Ovary (tissue), 9 donors: ENCODE results near the gene STPG1. TPM values are rescaled to one million over a fixed set of nuclear protein-coding genes. Genes with fewer than 3 reads are reported as not detected.

Source experiments
- DNase-seq, 5 donors: peaks; one replicate each; pipeline ENCODE4 v3.0.0-alpha.2; 2019 to 2020
- H3K27ac ChIP-seq, 2 donors: fragments of 200-600 bp; one replicate each; pipeline versions ENCODE4 v1.5.1 to v1.8.0; 2019 to 2022
- H3K27me3 ChIP-seq: fragments of 200-600 bp; one replicate; pipeline ENCODE4 v1.8.0; 2022
- H3K36me3 ChIP-seq: fragments of 200-600 bp; sonication (generic); one replicate; pipeline ENCODE4 v1.5.1; 2019
- H3K4me1 ChIP-seq: one replicate; pipeline ENCODE4 v1.8.1; 2013; ENCODE audit warnings: mild to moderate bottlenecking, moderate library complexity; ENCODE audit not compliant: insufficient read depth
- H3K4me3 ChIP-seq: fragments of 200-600 bp; sonication (generic); one replicate; pipeline ENCODE4 v1.5.1; 2017
- H3K9me3 ChIP-seq, 2 donors: fragments of 200-600 bp in 1 of 2; sonication (generic) in 1 of 2; one replicate each; pipeline versions ENCODE4 v1.5.1 to v1.8.1; 2013 to 2019; ENCODE audit warnings: mild to moderate bottlenecking in 1 of 2, moderate library complexity in 1 of 2
- EP300 ChIP-seq: sonication (generic); formaldehyde crosslinking; IDR thresholded peaks from one replicate; pipeline ENCODE4 v1.6.1; 2017; ENCODE audit warnings: antibody characterized with exemption
- POLR2A ChIP-seq: fragments of 450-650 bp; IDR thresholded peaks from one replicate; pipeline ENCODE4 v1.6.1; 2017; ENCODE audit warnings: antibody characterized with exemption, mild to moderate bottlenecking, moderate library complexity
- WGBS, 3 donors: extraction: QIAGEN DNeasy Blood & Tissue Kit in 1 of 3; methylation state at CpG; one replicate each; pipeline versions ENCODE4 v1.1.5 to v1.1.7; 2013 to 2017; 5-methylcytosine and 5-hydroxymethylcytosine counted together
- intact Hi-C, 4 donors: fragments of 100-400 bp; cut with DNase I; formaldehyde crosslinking; loops; one replicate each; pipeline versions ENCODE4 v1.11.0 to v1.15.1; 2022 to 2023
- polyA plus RNA-seq, 2 donors: library from polyadenylated mRNA; stranded (reverse); fragments of 200-250 nt in 1 of 2; fragments of 350-450 nt in 1 of 2; fragmentation: Illumina TruSeq in 1 of 2; extraction: RNeasy Lipid Tissue Mini Kit (QIAGEN cat#74804) in 1 of 2; gene quantifications; one replicate each; pipeline ENCODE4 v1.2.3, GENCODE V29; 2013 to 2014
- total RNA-seq, 7 donors: library from RNA; depleted of rRNA in 2 of 7; stranded (reverse); fragments of >200 nt in 2 of 7; fragmentation: NEBNext Ultra II Directional in 3 of 7; extraction: Animal tissue kit (Norgen Biotek cat#: 25700) in 3 of 7; gene quantifications; one replicate each; pipeline versions ENCODE4 v1.1.0 to v1.2.4, GENCODE V29; 2016 to 2023
- TF ChIP-seq, protein P1 (sequence below), 3 donors: fragments of 450-650 bp in 2 of 3; fragments of 200-600 bp in 1 of 3; IDR thresholded peaks; one replicate each; pipeline versions ENCODE4 v1.5.1 to v1.8.0; 2016 to 2022; ENCODE audit warnings: antibody characterized with exemption in 3 of 3, mild to moderate bottlenecking in 1 of 3
- donor health status: DM: no; HTN: no; CAD: no; lungs with moderate emphysema.
- donor health status: DM: no; HTN: no; CAD: no.
- donor health status: Bipolar disorder and iron deficiency.
- donor health status: DM: yes; HTN: yes; CAD: no.
- donor health status: DM: no; HTN: no; CAD: no.
- donor health status: DM: yes; HTN: yes; CAD: no.

Gene STPG1
- total and polyA plus RNA-seq, 9 donors: 4.5 to 12.6 (median 7.3) TPM

DNA sequence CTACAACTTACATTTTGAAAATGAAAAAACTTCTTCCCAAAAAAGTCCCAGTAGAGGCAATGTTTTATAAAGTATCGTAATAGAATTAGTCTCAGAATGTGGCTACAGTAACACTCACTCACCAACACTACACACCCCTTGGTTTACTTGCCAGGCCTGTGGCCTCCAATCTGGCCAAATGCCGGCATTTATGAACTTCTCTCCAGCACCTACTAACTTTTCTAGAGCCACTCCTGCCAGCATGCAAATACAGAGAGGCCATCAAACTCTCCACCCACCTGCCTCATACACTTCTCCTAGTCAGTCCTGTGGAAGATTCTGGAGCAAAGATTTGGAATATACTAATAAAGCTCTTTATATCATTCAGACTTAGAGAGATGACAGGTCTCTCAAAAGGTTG lies 32.3 kb downstream of the STPG1 start:
- no peaks in the 10 kb centered on the region for H3K36me3 ChIP-seq
- TF ChIP-seq EP300 (no peak), POLR2A (no peak)
- TF ChIP-seq, protein P1, sequence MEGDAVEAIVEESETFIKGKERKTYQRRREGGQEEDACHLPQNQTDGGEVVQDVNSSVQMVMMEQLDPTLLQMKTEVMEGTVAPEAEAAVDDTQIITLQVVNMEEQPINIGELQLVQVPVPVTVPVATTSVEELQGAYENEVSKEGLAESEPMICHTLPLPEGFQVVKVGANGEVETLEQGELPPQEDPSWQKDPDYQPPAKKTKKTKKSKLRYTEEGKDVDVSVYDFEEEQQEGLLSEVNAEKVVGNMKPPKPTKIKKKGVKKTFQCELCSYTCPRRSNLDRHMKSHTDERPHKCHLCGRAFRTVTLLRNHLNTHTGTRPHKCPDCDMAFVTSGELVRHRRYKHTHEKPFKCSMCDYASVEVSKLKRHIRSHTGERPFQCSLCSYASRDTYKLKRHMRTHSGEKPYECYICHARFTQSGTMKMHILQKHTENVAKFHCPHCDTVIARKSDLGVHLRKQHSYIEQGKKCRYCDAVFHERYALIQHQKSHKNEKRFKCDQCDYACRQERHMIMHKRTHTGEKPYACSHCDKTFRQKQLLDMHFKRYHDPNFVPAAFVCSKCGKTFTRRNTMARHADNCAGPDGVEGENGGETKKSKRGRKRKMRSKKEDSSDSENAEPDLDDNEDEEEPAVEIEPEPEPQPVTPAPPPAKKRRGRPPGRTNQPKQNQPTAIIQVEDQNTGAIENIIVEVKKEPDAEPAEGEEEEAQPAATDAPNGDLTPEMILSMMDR (IDR thresholded peaks at IDR 0.05): no peak
- H3K27ac ChIP-seq: no peak overlapping the region
- no peak overlapping the region for H3K4me3 ChIP-seq
- no peak for DNase-seq
- WGBS, 3 donors: 89 to 96% (median 94%) methylated on average over 2 of the region's 2 CpGs
- no peaks in the 10 kb centered on the region for H3K27me3 ChIP-seq
- H3K9me3 ChIP-seq: no peaks in the 10 kb centered on the region
- intact Hi-C loops: no loop called here
- no peaks in the 10 kb centered on the region for H3K4me1 ChIP-seq

DNA sequence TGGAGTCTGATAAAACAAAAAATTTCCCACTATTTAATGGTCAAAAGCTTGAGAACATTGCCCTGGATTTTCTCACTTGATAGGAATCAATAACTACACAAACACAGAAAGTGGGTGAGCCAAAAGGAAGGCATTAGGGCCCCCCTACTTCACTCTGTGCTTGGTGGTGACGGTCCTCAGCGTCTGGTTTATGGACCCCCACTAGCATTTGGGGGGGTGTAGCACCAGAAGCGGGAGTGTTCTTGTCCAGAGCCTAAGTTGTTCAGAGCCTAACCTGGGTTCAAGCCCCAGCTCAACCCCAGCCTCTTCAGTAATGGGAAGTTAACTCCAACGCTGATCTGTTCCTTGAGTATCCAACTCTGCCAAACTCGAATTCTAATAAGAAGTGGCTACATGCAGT lies 33.1 kb downstream of the STPG1 start:
- DNase-seq: no peak
- H3K4me1 ChIP-seq: no peaks in the 10 kb centered on the region
- no peaks in the 10 kb centered on the region for H3K36me3 ChIP-seq
- no peaks in the 10 kb centered on the region for H3K27me3 ChIP-seq
- H3K4me3 ChIP-seq: no peak overlapping the region
- intact Hi-C loops: no loop called here
- TF ChIP-seq EP300: no peak
- TF ChIP-seq, protein P1 (IDR thresholded peaks at IDR 0.05): no peak
- no peak for TF ChIP-seq POLR2A
- H3K27ac ChIP-seq: no peak overlapping the region
- H3K9me3 ChIP-seq: no peaks in the 10 kb centered on the region
- WGBS, 3 donors: 92 to 95% (median 94%) methylated on average over 5 of the region's 5 CpGs

DNA sequence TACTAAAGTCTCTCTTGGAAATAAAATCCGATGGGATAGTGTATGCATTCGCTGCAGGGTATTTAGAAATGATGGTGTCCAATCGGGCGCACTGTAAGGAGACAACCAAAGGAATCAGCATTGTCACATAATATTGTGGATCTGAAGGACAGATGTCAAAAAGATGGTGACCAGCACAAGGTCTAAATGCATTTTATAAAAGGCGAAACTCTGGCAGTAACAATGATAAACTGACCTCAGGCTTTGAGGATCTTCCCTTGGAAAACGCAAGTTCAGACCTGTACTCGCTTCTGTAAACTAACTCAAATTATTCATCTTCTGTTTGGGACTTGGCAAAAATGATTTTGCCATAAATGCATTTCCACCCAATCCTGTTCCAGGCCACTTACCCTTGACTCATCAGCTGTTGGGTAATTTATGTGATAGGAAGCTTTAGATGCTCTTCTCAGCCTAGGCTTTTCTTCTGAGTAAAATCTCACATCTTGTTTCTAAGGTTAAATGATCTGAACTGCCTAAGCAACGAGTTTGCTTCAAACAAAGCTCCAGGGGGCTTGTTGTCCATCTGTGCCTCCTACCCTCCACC lies 33.8 kb downstream of the STPG1 start:
- WGBS, 3 donors: 85 to 87% (median 87%) methylated on average over 8 of the region's 8 CpGs
- DNase-seq: no peak

DNA sequence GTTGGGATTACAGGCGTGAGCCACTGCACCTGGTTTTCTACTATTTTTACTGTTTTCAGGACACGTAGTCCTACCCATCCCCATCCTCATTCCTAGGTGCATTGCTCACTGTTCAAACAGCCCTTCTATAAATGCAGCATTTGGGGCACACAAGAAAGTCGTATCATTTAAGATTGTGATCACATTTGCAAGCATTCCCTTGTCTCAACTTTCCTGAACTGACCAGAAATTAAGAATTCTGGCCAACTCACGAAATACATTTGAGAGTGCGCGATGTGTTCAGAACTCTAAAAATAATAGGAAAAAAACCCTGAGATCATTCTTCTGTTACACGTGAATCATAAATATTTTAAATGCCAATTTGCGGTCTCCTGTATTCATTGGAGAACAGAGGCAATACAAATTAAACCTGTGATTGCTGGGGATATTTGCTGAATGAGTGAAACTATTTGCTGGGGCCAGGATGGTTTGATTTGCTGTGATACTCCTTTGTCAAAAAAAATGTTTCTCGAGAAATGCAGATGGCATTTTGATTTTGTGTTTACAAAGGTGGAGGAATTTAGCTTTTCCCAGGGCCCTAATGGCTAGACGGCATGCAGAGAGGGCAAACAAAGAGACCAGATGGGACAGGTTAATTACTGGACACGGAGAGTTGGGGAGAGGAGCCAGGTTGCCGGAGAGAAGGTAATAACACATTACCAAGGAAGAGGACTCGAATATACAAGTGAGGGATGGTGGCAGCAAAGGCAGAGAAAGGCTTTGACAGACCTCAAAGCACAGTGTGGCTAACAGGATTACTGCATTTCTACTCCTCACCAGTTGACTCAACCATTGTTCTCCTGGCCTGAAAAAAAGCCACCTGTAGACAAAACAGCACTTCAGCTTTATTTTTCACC lies 38.4 kb downstream of the STPG1 start:
- intact Hi-C loops: loop anchor here in 1 of 4 donors (5.0 kb wide), 1 partner anchor 1682 kb away; no protein-coding TSS in a partner anchor
- TF ChIP-seq POLR2A: no peak
- TF ChIP-seq, protein P1 (IDR thresholded peaks at IDR 0.05): no peak
- TF ChIP-seq EP300: no peak
- 82 to 88% (median 86%) methylated on average over 13 of the region's 13 CpGs for WGBS, 3 donors
- Histone ChIP-seq H3K27me3 (no peaks in the 10 kb centered on the region), H3K4me1 (no peaks in the 10 kb centered on the region), H3K4me3 (no peak overlapping the region), H3K27ac (no peak overlapping the region), H3K9me3 (no peaks in the 10 kb centered on the region), H3K36me3 (no peaks in the 10 kb centered on the region)
- DNase-seq: no peak

More for the DNA sequence above, 33.8 kb downstream of the STPG1 start:
- no peaks in the 10 kb centered on the region for H3K27me3 ChIP-seq
- TF ChIP-seq, protein P1 (IDR thresholded peaks at IDR 0.05): no peak
- TF ChIP-seq EP300: no peak
- no peak for TF ChIP-seq POLR2A
- H3K4me3 ChIP-seq: no peak overlapping the region
- H3K36me3 ChIP-seq: no peaks in the 10 kb centered on the region
- no peak overlapping the region for H3K27ac ChIP-seq
- H3K4me1 ChIP-seq: no peaks in the 10 kb centered on the region
- intact Hi-C loops: loop anchor here in 1 of 4 donors (5.0 kb wide), 1 partner anchor 1677 kb away; no protein-coding TSS in a partner anchor
- no peaks in the 10 kb centered on the region for H3K9me3 ChIP-seq
